ENCODE measurements around the gene GALNT14.

GALNT14 gene

DNA sequence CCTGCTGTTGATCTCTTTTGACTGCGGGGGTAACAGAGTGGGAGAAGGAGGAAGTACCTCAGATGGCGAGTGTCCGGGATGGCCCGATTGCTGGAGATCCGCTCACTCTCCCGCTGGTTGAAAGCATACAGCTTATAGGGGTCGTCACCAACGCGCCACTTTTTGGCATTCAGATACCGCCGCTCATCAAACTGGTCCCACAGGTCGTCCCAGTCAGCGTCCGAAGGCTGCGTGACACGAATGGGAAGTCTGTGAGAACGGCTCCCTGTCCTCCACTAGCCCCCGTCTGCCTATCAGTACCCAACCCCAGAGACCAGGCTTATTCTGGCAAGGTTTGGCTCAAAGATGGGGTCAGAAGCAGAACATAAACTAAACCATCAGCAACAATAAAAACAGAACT is 145.5 kb downstream of the GALNT14 start:
- H3K27me3 ChIP-seq: no peaks in the 10 kb centered on the region
- no peaks in the 10 kb centered on the region for H3K9me3 ChIP-seq
- DNase-seq: no peak
- no peaks in the 10 kb centered on the region; the same call in none of the 2 replicates for H3K36me3 ChIP-seq
- peaks cover 37% of the 10 kb centered on the region for H3K4me1 ChIP-seq
- no peak overlapping the region for H3K4me3 ChIP-seq (ENCODE audit: low read depth, low read length)
- TF ChIP-seq, protein P1, sequence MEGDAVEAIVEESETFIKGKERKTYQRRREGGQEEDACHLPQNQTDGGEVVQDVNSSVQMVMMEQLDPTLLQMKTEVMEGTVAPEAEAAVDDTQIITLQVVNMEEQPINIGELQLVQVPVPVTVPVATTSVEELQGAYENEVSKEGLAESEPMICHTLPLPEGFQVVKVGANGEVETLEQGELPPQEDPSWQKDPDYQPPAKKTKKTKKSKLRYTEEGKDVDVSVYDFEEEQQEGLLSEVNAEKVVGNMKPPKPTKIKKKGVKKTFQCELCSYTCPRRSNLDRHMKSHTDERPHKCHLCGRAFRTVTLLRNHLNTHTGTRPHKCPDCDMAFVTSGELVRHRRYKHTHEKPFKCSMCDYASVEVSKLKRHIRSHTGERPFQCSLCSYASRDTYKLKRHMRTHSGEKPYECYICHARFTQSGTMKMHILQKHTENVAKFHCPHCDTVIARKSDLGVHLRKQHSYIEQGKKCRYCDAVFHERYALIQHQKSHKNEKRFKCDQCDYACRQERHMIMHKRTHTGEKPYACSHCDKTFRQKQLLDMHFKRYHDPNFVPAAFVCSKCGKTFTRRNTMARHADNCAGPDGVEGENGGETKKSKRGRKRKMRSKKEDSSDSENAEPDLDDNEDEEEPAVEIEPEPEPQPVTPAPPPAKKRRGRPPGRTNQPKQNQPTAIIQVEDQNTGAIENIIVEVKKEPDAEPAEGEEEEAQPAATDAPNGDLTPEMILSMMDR (IDR thresholded peaks at IDR 0.05; ENCODE audit: low read depth, low read length): no peak

DNA sequence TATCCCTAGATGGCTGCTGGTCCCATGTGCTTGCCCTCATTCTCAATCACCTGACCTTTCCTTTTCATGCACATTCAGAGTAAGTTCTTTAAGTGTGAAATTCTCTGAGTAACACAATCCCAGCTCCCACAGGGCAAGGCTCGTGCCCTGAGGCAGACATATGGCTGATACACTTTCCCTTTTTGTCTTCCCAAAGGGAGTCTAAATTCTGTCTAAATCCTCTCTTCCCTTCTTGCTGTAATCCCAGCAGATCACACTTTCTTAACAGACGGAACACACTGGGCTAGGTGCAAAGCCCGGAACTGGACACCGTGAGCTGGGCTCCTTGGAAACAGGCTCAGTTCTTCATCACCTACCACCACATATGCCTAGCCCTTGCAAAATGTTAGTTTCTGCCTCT is 147.6 kb downstream of the GALNT14 start:
- Histone ChIP-seq H3K9me3 (no peaks in the 10 kb centered on the region), H3K4me3 (ENCODE audit: low read depth, low read length) (no peak overlapping the region), H3K36me3 (no peaks in the 10 kb centered on the region; the same call in none of the 2 replicates), H3K4me1 (peaks cover 48% of the 10 kb centered on the region), H3K27me3 (no peaks in the 10 kb centered on the region)
- TF ChIP-seq, protein P1 (IDR thresholded peaks at IDR 0.05; ENCODE audit: low read depth, low read length): no peak
- no peak for DNase-seq

DNA sequence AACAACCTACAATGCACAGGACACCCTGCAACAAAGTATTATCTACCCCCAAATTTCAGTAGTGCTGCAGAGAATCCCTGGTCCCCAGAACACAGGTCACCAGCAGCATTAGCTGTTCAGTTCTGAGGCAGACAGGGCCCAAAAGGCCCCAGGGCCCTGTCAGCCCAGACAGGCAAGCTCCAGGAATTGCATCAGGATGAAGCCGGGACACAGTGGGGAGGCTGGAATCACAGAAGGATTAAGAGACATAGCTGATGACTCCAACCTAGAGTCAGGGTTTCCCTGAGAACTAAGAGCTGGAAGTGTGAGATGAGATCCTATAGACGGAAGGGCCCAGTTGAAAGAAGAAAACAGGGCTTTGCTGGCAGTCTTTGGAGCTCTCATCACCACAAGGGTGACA is 148.1 kb downstream of the GALNT14 start:
- Histone ChIP-seq H3K9me3 (no peaks in the 10 kb centered on the region), H3K4me1 (peaks cover 53% of the 10 kb centered on the region), H3K27me3 (no peaks in the 10 kb centered on the region), H3K36me3 (no peaks in the 10 kb centered on the region; the same call in none of the 2 replicates), H3K4me3 (ENCODE audit: low read depth, low read length) (no peak overlapping the region)
- DNase-seq: no peak
- TF ChIP-seq, protein P1 (IDR thresholded peaks at IDR 0.05; ENCODE audit: low read depth, low read length): no peak

DNA sequence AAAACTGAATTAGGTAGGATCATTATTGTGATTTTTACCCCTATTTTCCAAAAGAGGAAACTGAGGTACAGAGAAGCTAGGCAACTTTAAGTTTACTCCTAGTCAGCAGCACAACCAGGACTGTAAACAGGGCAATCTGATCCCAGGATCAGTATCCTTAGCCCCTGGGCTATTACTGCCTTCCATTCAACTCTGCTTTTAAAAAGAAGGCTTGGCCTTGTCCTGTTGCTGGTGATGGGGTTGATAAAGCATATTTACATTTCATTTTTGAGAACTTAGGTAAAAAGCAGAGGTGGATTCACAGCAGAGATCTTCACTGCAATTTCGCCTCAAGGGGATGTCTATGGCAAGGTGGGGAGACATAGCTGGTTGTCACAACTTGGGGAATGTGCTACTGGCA is 148.5 kb downstream of the GALNT14 start:
- H3K9me3 ChIP-seq: no peaks in the 10 kb centered on the region
- TF ChIP-seq, protein P1 (IDR thresholded peaks at IDR 0.05; ENCODE audit: low read depth, low read length): no peak
- H3K4me3 ChIP-seq (ENCODE audit: low read depth, low read length): no peak overlapping the region
- no peaks in the 10 kb centered on the region; the same call in none of the 2 replicates for H3K36me3 ChIP-seq
- DNase-seq: no peak
- no peaks in the 10 kb centered on the region for H3K27me3 ChIP-seq
- peaks cover 52% of the 10 kb centered on the region for H3K4me1 ChIP-seq

DNA sequence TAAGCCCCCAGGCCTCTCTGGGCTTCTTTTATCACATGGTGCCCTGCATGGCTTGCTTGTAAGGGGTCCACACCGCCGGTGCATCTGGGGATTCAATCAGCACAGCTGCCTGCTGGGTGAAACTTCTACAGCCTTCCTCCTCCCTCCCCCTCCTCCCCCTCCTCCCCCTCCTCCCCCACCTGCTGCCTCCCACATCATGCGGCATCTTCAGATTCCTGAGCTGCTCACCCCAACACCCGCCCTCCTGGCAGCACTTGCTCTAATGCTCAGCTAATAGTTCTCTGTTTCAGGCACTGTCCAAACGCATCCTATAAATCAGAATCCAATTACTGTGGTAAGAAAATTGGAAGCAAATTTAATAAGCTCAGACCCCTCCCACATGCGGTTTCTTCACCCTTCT is 150.7 kb downstream of the GALNT14 start:
- Histone ChIP-seq H3K4me1 (peaks cover 38% of the 10 kb centered on the region), H3K36me3 (no peaks in the 10 kb centered on the region; the same call in none of the 2 replicates), H3K9me3 (no peaks in the 10 kb centered on the region), H3K4me3 (ENCODE audit: low read depth, low read length) (no peak overlapping the region), H3K27me3 (no peaks in the 10 kb centered on the region)
- no peak for DNase-seq
- TF ChIP-seq, protein P1 (IDR thresholded peaks at IDR 0.05; ENCODE audit: low read depth, low read length): no peak

DNA sequence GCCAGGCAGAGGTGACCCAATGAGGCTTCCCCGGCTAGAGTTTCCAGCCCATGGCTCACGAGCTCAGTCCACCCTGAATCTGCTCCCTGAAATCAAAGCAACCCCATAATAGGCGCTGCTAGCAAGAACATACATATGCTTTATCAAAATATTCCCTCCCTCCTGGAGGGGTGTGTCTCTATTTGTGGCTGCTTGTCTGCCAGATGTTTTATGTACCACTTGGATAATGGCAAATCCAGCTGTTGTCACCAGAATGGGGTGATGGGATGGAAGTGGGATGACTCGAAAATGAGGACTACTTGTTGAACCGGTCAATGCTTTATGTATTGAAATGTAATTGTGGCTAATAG is 152.0 kb downstream of the GALNT14 start:
- Histone ChIP-seq H3K4me1 (peaks cover 42% of the 10 kb centered on the region), H3K27me3 (no peaks in the 10 kb centered on the region), H3K9me3 (no peaks in the 10 kb centered on the region), H3K36me3 (no peaks in the 10 kb centered on the region; the same call in none of the 2 replicates), H3K4me3 (ENCODE audit: low read depth, low read length) (no peak overlapping the region)
- TF ChIP-seq, protein P1 (IDR thresholded peaks at IDR 0.05; ENCODE audit: low read depth, low read length): no peak
- DNase-seq: no peak

All from BE2C (cell line).